Measurements from ENCODE around the gene TAF1C.

Gene TAF1C

DNA sequence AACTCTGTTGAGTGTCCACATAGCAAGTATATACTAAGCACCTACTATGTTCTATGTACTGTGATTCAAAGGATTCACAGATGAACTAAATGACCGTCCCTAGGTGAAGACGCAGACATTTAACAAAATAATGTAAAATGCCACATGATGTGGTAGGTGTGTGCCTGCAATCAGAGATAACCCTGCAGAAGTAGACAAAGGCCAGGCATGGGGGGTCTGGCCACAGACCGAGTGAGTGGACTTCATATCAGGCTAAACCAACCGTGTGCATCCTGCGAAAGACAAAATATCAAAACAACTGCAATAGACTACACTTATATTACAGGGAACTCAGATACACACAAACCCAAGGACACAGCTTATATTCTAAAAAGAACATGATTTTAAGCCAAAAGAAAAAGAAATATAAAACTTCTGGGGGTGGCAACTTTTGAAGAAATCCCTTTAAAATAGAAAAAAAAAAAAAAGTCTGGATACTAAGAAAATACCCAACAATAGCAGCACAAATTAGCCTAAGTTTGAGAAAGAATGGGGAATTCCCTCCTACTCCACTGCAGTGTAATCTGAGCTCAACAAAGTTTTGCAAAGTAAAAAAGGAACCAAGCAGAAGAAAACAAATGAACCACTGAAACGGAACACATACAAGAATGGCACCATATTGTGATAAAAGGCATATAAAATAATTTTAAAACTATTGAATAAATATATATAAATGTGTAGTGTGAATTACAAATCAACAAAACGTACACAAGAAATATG is 54.2 kb downstream of the TAF1C start:
- no peak for DNase-seq

DNA sequence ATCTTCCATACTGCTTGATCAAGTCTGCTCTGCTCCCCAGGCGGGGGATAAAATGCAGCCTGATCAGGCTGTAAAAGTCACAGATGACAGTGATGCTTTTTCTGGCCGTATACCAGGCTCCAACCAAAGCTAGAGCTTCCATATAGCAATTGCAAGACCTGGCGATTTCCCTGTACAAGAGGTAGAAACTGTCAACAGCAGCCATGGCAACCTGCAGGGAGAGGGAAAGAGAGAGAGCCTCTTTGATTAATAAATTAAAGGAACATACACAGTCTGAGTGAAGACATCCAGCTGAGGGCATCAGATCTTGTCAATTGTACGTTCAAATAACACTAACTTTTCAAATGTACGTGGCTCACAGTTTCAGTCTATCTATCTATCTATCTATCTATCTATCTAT is 55.7 kb downstream of the TAF1C start:
- no peak for DNase-seq
